CD4-positive, alpha-beta T cell (primary cell): ENCODE measurements around the gene CAPZB. TPM values are rescaled to one million over a fixed set of nuclear protein-coding genes. Genes with fewer than 3 reads are reported as not detected.
A peak's percentile ranks its signal among the peaks of the same experiment; 100 is the strongest.

ENCODE experiments used
- ATAC-seq: fragments of 200-7000 bp; cut with Tn5 transposase; one replicate; pipeline ENCODE4 v1.10.0; 2022; ENCODE audit warnings: mild to moderate bottlenecking; ENCODE audit not compliant: poor library complexity
- CTCF ChIA-PET: fragments of 350-600 bp; sonication (Branson Sonifier 250); formaldehyde crosslinking; loops from one replicate; lab custom pipeline; 2021; ENCODE audit warnings: antibody characterized with exemption, inconsistent platforms; lab: Charles Lee
- POLR2A ChIA-PET: fragments of 350-600 bp; sonication (Branson Sonifier 250); formaldehyde crosslinking; loops from one replicate; lab custom pipeline; 2021; ENCODE audit warnings: antibody characterized with exemption, inconsistent platforms; lab: Charles Lee
- DNase-seq, 14 experiments: peaks; one replicate each; pipeline ENCODE4 v3.0.0-alpha.2; 2013 to 2020; ENCODE audit warnings: mixed read lengths in 2 of 14
- H3K27ac ChIP-seq, 2 donors: one replicate each; pipeline versions ENCODE4 v1.5.1 to v1.7.0; 2013; ENCODE audit warnings: low read length in 2 of 2, low read depth in 1 of 2, mild to moderate bottlenecking in 1 of 2
- H3K27me3 ChIP-seq, 2 experiments: 1 replicate in 1 of 2; 2 replicates in 1 of 2; pipeline versions ENCODE4 v1.6.1 to v1.7.0; 2013; ENCODE audit warnings: low read length in 2 of 2, control low read depth in 1 of 2, mild to moderate bottlenecking in 1 of 2, moderate library complexity in 1 of 2; ENCODE audit not compliant: insufficient read depth in 2 of 2, control insufficient read depth in 1 of 2
- H3K36me3 ChIP-seq: one replicate; pipeline ENCODE4 v1.6.1; 2013; ENCODE audit warnings: low read length, control low read depth; ENCODE audit not compliant: insufficient read depth
- H3K4me1 ChIP-seq: one replicate; pipeline ENCODE4 v1.6.1; 2013; ENCODE audit warnings: low read length, control low read depth; ENCODE audit not compliant: insufficient read depth
- H3K4me3 ChIP-seq: one replicate; pipeline ENCODE4 v1.5.1; 2013; ENCODE audit warnings: mild to moderate bottlenecking, low read length, moderate library complexity
- H3K9me3 ChIP-seq, 2 experiments: 1 replicate in 1 of 2; 2 replicates in 1 of 2; pipeline versions ENCODE4 v1.6.1 to v1.7.0; 2013; ENCODE audit warnings: low read length in 2 of 2, mild to moderate bottlenecking in 2 of 2, control low read depth in 1 of 2, moderate library complexity in 1 of 2; ENCODE audit not compliant: control insufficient read depth in 1 of 2, insufficient read depth in 1 of 2
- H3K27ac Mint-ChIP-seq: one replicate; pipeline ENCODE4 v1.8.0; 2020; ENCODE audit warnings: mixed read lengths
- H3K27me3 Mint-ChIP-seq: one replicate; pipeline ENCODE4 v1.8.0; 2021; ENCODE audit warnings: mixed read lengths
- H3K36me3 Mint-ChIP-seq: one replicate; pipeline ENCODE4 v1.8.0; 2021; ENCODE audit warnings: low read depth, mixed read lengths
- H3K4me1 Mint-ChIP-seq: one replicate; pipeline ENCODE4 v1.8.0; 2021; ENCODE audit warnings: low read depth, mixed read lengths
- H3K4me3 Mint-ChIP-seq: one replicate; pipeline ENCODE4 v1.8.0; 2020; ENCODE audit warnings: mild to moderate bottlenecking, mixed read lengths
- H3K9me3 Mint-ChIP-seq: one replicate; pipeline ENCODE4 v1.8.0; 2020; ENCODE audit warnings: mixed read lengths
- CTCF ChIP-seq: fragments of 200-600 bp; IDR thresholded peaks from one replicate; pipeline ENCODE4 v1.8.0; 2022; ENCODE audit warnings: antibody characterized with exemption, mild to moderate bottlenecking
- intact Hi-C, 2 experiments: fragments of 100-400 bp; cut with DNase I in 1 of 2; cut with micrococcal nuclease in 1 of 2; formaldehyde crosslinking; loops; one replicate each; pipeline versions ENCODE4 v1.15.1 to v1.9.0; 2023 to 2025; cut with DNase I, micrococcal nuclease
- total RNA-seq, 174 experiments: library from RNA in 2 of 174; stranded (reverse) in 2 of 174; gene quantifications; one replicate each; pipeline ENCODE4 v1.2.3 and lab custom pipeline; 2021 to 2026

The CAPZB gene
- total RNA-seq, 2 experiments from 2014 or later: 168 to 173 TPM

GRCh38 chr1:19342894-19343616 lies 142.3 kb downstream of the CAPZB start:
- no peak for ATAC-seq
- Mint-ChIP-seq H3K36me3 (peaks cover 76% of the 10 kb centered on the region), H3K27me3 (no peaks in the 10 kb centered on the region), H3K4me1 (peaks cover 6% of the 10 kb centered on the region), H3K27ac (no peak overlapping the region), H3K4me3 (no peak overlapping the region), H3K9me3 (no peaks in the 10 kb centered on the region)
- Histone ChIP-seq H3K9me3 (no peaks in the 10 kb centered on the region), H3K4me1 (peaks cover 8% of the 10 kb centered on the region), H3K27ac (no peak overlapping the region), H3K27me3 (no peaks in the 10 kb centered on the region), H3K36me3 (peaks cover 82% of the 10 kb centered on the region), H3K4me3 (no peak overlapping the region)
- TF ChIP-seq CTCF: no peak
- POLR2A ChIA-PET: no interaction called here
- intact Hi-C loops: loop anchor here in 1 of 2 experiments (5.0 kb wide), 1 partner anchor 254 kb away; a partner anchor contains a TSS
- no peak for DNase-seq
- CTCF ChIA-PET: interaction anchor here (1.1 kb wide), 1 partner anchor 308 kb away, joined by 3 read pairs; no protein-coding TSS in a partner anchor

GRCh38 chr1:19342062-19342750 lies 143.1 kb downstream of the CAPZB start:
- peaks cover 8% of the 10 kb centered on the region for H3K4me1 ChIP-seq
- Mint-ChIP-seq H3K4me1 (peaks cover 6% of the 10 kb centered on the region), H3K36me3 (peaks cover 76% of the 10 kb centered on the region), H3K9me3 (no peaks in the 10 kb centered on the region), H3K27ac (no peak overlapping the region), H3K27me3 (no peaks in the 10 kb centered on the region), H3K4me3 (no peak overlapping the region)
- no peaks in the 10 kb centered on the region for H3K9me3 ChIP-seq
- TF ChIP-seq CTCF: no peak
- no peak for ATAC-seq
- peaks cover 74% of the 10 kb centered on the region for H3K36me3 ChIP-seq
- no peak overlapping the region for H3K27ac ChIP-seq
- intact Hi-C loops: loop anchor here in 1 of 2 experiments (5.0 kb wide), 1 partner anchor 255 kb away; a partner anchor contains a TSS
- no peak overlapping the region for H3K4me3 ChIP-seq
- H3K27me3 ChIP-seq: no peaks in the 10 kb centered on the region
- ChIA-PET POLR2A (interaction anchor here (1.0 to 1.9 kb wide), 2 partner anchors 90 to 255 kb away, joined by 3 to 6 read pairs; partner anchors contain the start of genes EMC1 and MRTO4), CTCF (interaction anchor here (1.3 kb wide), 1 partner anchor 12 kb away, joined by 4 read pairs; no protein-coding TSS in a partner anchor)
- DNase-seq: no peak

DNA sequence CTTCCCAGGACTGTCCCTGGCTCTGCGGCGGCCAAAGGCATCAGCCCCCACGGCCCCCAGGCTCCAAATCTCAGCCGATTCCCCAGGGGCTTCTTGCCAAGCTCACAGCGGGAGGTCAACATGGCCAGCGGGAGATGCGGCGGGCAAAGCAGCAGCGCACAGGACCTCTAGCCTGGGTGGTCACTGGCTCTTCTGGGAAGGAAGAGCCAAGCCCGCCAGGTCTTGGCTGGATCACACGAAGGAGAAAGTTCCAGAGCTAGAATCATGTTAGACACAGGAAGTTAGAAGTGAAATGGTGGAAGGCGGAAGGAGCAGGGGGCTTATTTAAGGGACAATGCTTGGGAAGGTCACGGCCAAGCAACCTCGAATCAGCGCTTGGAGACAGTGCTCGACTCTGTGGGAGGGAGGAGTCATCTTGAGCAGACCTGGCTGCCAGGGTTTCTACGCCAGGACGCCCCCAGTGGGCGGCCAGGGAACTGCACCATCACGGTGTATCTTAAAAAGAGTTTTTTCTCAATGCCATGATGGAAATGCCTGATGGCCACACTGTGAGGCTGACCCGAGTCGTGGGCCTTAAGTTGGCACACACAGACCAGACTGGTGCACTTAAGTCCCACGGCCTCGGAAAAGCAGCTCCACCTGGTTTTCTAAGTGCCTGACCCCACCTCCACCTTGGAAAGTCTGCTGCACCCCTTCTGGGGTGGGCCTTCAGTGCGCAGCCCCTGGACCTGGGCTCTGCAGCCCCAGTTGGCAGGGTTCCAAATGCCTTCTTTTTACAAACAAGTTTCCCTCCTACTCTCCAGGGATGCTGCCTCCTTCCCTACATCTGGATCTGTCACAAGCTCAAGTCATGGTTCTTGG lies 143.9 kb downstream of the CAPZB start:
- H3K27me3 ChIP-seq: no peaks in the 10 kb centered on the region
- H3K4me1 ChIP-seq: peaks cover 8% of the 10 kb centered on the region
- intact Hi-C loops: loop anchor here in 1 of 2 experiments (1.0 to 5.0 kb wide), 3 partner anchors 241 to 312 kb away; a partner anchor contains a TSS
- peaks cover 74% of the 10 kb centered on the region for H3K36me3 ChIP-seq
- DNase-seq (peak; percentile 58 to 85 (median 71)), ATAC-seq (peak; percentile 89)
- Mint-ChIP-seq H3K27ac (peak overlapping the region; percentile 37), H3K9me3 (no peaks in the 10 kb centered on the region), H3K4me3 (no peak overlapping the region), H3K36me3 (peaks cover 75% of the 10 kb centered on the region), H3K4me1 (peaks cover 6% of the 10 kb centered on the region), H3K27me3 (no peaks in the 10 kb centered on the region)
- H3K27ac ChIP-seq: no peak overlapping the region
- H3K9me3 ChIP-seq: no peaks in the 10 kb centered on the region
- TF ChIP-seq CTCF: peak; percentile 87
- no peak overlapping the region for H3K4me3 ChIP-seq
- CTCF ChIA-PET: interaction anchor here (1.3 kb wide), 1 partner anchor 13 kb away, joined by 4 read pairs; no protein-coding TSS in a partner anchor
- POLR2A ChIA-PET: interaction anchor here (1.0 to 1.9 kb wide), 2 partner anchors 90 to 255 kb away, joined by 3 to 6 read pairs; partner anchors contain the start of genes EMC1 and MRTO4
